LNCAP (cell line): ENCODE data around the gene INPP5A.

Experiments used
- TF ChIP-seq, protein P1 (sequence below): fragments of 450-650 bp; IDR thresholded peaks from 2 replicates; pipeline ENCODE4 v1.5.1; 2017; ENCODE audit warnings: mild to moderate bottlenecking

Gene INPP5A

DNA sequence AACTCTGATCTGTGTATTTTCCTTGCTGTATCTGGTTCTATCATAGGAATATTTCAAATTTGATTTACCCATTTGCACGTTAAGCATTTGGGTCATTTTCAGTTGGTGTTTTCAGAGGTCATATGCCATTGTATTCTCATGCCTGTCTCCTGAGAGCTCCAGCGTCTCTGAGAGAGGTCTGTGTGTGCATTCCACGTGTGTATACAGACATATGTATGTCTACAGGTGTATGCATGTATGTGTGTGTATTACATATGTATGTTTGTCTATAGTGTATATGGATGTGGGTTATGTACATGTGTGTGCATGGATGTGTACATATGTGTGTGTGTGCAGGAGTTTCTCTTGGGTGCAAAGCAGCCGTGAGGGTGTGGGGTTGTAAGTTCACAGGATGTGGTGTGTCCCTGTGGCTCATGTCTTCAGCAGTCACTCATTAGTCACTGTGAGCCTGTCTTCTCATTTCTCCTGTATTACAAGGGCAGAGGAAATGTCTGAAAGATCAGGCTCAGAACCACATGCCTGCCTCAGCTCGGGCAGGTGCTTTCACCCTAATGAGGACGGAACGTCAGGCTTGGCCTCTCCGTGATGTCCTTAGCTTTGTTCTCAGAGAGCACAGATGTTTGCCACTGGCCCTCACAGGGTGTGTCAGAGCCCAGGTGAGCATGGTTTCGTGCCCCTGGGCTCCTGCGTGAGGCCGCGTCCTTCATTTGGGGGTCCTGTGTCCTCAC is 146.7 kb downstream of the INPP5A start:
- TF ChIP-seq, protein P1, sequence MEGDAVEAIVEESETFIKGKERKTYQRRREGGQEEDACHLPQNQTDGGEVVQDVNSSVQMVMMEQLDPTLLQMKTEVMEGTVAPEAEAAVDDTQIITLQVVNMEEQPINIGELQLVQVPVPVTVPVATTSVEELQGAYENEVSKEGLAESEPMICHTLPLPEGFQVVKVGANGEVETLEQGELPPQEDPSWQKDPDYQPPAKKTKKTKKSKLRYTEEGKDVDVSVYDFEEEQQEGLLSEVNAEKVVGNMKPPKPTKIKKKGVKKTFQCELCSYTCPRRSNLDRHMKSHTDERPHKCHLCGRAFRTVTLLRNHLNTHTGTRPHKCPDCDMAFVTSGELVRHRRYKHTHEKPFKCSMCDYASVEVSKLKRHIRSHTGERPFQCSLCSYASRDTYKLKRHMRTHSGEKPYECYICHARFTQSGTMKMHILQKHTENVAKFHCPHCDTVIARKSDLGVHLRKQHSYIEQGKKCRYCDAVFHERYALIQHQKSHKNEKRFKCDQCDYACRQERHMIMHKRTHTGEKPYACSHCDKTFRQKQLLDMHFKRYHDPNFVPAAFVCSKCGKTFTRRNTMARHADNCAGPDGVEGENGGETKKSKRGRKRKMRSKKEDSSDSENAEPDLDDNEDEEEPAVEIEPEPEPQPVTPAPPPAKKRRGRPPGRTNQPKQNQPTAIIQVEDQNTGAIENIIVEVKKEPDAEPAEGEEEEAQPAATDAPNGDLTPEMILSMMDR, result no peak

DNA sequence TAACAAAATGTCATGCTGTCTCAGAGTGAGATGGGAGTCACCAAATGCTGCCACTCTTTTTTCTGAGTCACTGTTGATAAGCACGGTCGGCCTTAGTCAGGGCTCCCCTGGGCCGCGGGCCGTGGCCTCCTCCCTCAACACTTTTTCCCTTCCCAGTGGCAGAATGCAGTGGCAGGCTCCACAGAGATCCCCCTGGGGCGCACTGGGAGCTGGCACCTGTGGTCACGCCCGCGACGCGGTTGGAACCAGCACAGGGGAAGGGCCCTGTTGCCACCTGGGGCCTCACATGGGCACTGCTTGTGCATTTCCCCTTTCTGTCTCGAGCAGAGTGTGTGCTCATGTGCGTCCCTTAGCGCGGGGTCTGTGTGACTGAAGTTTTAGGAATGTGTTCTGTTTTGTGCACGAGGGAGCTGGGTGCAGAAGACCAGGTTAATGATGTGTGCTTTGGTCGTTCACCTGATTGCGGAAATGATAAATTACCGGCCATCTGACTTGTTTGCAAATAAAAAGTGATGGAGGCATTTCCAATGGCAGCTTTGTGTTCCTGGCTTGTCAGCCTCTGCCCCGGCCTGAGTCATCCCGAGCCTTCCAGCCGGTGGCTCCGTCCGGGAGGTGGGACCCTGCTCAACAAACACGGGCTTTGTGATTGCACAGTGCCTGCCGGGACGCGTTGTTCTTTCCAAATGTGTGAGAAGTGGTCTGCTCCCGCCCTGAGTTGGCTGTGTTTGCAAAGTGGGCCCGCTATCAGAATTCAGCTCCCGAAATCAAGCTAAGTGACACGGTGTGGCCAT is 147.7 kb downstream of the INPP5A start:
- TF ChIP-seq, protein P1, result no peak

DNA sequence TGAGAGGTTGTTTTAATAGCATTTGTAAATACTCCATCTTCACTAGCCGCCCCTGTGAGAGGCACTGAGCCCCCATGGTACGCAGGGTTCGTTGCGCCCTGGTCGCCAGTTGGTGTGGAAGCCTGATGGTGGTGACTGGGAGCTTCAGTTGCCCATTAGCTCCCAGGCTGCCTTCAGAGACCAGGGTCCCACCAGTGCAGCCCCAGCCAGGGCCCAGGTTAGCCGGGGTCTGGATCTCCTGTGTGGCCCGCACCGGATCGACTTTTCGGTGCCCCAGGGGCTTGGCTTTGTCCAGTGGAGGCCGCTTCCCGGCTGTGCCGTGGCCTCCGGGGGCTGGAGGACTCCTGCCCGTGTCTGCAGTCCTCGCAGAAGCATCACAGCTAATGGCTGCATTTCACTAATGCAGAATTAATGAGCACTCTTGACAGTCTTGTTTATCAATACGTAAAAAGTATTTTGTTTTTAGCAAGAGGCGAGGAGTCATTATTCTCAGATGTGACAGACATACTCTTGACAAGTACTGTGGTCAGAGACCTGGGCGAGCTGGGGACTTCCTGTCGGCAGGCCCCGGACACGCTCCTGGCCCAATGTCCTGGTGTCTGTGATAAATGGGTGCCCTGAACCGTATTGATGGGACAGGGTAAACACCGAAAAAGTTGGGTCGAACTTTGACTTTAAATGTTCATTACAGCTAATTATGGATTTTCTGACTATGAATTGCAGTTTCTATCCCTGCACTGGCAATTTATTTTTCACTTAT is 148.5 kb downstream of the INPP5A start:
- TF ChIP-seq, protein P1, result no peak

DNA sequence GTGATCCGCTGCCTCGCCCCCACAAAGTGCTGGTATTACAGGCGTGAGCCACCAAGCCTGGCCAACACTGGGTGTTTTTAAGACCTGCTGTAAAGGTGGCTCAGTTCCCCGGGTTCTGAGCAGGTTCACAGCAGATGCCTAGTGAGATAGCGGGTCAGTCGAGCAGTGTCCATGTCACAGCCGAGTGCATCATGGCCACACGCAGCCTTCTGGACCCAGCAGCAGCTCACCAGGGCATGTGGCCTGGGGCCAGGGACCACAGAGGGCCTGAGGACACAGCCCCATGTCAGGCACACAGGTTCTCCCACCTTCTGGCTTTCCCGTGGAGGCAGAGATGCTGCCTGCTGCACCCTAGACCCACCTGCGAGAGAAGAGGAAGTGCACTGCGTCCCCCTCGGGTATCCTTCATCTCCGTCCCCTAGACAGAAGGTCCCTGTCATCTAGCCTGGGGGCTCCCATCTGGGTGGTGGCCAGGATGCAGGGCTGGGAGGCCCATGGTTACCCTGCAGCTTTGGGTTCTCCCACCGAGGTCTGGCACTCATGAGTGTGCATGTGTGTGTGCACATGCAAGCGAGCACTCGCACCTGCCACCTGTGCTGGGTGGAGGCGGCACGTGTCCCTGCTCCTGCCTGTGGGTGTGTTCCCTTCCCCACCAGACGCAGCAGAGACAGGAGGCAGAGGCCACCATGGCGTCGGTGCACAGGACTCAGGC is 149.8 kb downstream of the INPP5A start:
- TF ChIP-seq, protein P1, result no peak

DNA sequence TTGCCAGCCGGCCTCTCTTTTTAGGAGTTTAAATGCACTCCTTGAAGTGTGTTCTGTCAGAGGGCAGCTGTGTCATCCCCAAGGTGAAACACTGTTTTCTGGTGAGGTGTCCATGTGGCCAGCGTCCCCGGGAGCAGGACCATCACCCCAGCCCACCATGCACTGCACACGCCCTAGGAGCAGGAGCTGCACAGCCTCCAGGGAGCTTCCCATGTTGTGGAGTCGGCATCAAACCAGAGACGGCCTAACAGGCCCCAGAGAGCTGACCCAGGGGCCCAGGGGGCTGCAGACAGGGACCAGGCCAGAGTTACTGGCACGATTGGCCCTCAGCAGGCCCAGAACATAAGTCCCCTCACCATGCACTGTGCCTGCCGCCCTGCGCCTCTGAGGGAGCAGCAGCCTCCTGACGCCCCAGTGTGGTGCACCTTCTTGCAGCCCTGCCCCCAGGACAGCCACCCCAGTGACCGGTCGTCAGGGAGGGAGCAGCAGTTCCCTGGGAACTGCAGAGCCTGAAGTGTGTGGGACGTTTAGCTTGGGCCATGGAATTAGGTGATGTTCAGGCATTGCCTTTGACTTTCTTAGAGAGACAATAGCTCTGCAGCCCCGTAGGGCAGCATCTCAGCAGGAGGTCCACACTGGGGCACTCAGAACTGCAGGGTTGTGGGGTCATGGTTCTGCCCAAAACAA is 150.4 kb downstream of the INPP5A start:
- TF ChIP-seq, protein P1, result no peak

DNA sequence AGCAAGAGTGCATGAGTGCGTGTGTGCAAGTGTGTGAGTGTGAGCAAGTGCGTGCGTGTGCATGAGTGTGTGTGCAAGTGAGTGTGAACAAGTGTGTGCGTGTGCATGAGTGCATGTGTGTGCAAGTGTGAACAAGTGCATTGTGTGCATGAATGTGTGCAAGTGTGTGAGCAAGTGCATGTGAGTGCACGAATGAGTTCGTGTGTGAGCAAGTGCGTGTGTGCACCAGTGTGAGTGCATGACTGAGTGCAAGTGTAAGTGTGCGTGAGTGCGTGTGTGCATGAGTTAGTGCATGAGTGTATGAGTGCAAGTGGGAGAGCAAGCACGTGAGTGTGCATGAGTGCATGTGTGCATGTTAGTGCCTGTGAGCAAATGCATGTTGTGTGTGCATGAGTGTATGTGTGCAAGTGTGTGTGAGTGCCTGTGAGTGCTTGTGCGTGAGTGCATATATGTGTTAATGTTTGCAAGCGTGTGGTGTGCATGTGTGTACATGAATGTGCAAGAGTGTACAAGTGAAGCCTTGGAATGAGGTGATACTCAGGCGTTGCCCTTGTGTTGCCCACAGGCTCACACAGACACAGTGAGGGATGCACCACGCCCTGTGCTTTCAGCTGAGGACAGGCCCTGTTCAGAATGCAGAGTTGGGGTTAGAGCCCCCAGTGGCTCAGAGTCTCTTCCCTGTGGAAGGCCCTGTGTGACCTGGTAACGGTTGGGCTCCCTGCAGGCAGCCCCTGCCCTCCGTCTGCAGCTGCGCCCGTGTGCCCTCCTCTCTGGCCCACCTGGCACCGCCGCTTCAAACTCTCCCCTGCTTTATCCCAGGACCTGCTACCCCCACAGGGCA is 151.2 kb downstream of the INPP5A start:
- TF ChIP-seq, protein P1, result no peak
